Keratinocyte (primary cell): Measurements from ENCODE around the gene ZEB2. TPM values are rescaled to one million over a fixed set of nuclear protein-coding genes. Genes with fewer than 3 reads are reported as not detected.

ENCODE experiments used
- DNase-seq: peaks from one replicate; pipeline ENCODE4 v3.0.0-alpha.2; 2011; ENCODE audit warnings: low read depth, missing footprints, low spot score
- FAIRE-seq: peaks from 2 replicates; lab custom pipeline; 2011; peaks lifted over from hg19 to GRCh38; lab: Jason Lieb, UNC
- H2AFZ ChIP-seq: 2 replicates; pipeline ENCODE4 v1.6.0; 2012; ENCODE audit warnings: low read length, control low read depth, inconsistent platforms; ENCODE audit not compliant: control insufficient read depth
- H3K27ac ChIP-seq: 2 replicates; pipeline ENCODE4 v1.5.1; 2011; ENCODE audit warnings: low read length; ENCODE audit not compliant: control insufficient read depth, insufficient read depth
- H3K27me3 ChIP-seq: 3 replicates; pipeline ENCODE4 v1.6.0; 2011; ENCODE audit warnings: low read length; ENCODE audit not compliant: control insufficient read depth, insufficient read depth; ENCODE audit errors: extremely low read depth
- H3K36me3 ChIP-seq, 2 experiments: 2 replicates in 1 of 2; 3 replicates in 1 of 2; pipeline ENCODE4 v1.5.1; 2011; ENCODE audit warnings: low read length in 2 of 2, mild to moderate bottlenecking in 1 of 2; ENCODE audit not compliant: control insufficient read depth in 2 of 2, insufficient read depth in 2 of 2; ENCODE audit errors: extremely low read depth in 1 of 2
- H3K4me1 ChIP-seq: 3 replicates; pipeline ENCODE4 v1.5.1; 2011; ENCODE audit warnings: low read length; ENCODE audit not compliant: control insufficient read depth, insufficient read depth; ENCODE audit errors: extremely low read depth
- H3K4me2 ChIP-seq: 3 replicates; pipeline ENCODE4 v1.6.0; 2011; ENCODE audit warnings: low read depth, low read length; ENCODE audit not compliant: control insufficient read depth, insufficient read depth; ENCODE audit errors: extremely low read depth
- H3K4me3 ChIP-seq, 3 experiments: fragments of 200-600 bp in 1 of 3; sonication (generic) in 1 of 3; 2 replicates in 2 of 3; 3 replicates in 1 of 3; pipeline ENCODE4 v1.5.1; 2011 to 2016; ENCODE audit warnings: low read length in 3 of 3, mild to moderate bottlenecking in 3 of 3, control low read depth in 2 of 3, inconsistent platforms in 1 of 3, low read depth in 1 of 3, mixed read lengths in 1 of 3, mixed run types in 1 of 3, moderate library complexity in 1 of 3; ENCODE audit not compliant: control insufficient read depth in 2 of 3, insufficient read depth in 2 of 3; ENCODE audit errors: extremely low read depth in 1 of 3
- H3K79me2 ChIP-seq: 2 replicates; pipeline ENCODE4 v1.6.0; 2012; ENCODE audit warnings: low read length; ENCODE audit not compliant: control insufficient read depth, insufficient read depth
- H3K9ac ChIP-seq: 3 replicates; pipeline ENCODE4 v1.6.0; 2011; ENCODE audit warnings: low read length; ENCODE audit not compliant: control insufficient read depth, insufficient read depth; ENCODE audit errors: extremely low read depth
- H3K9me1 ChIP-seq: 3 replicates; pipeline ENCODE4 v1.6.0; 2011; ENCODE audit warnings: low read length; ENCODE audit not compliant: control insufficient read depth, insufficient read depth; ENCODE audit errors: extremely low read depth
- H3K9me3 ChIP-seq: 2 replicates; pipeline ENCODE4 v1.5.1; 2012; ENCODE audit warnings: low read depth, low read length; ENCODE audit not compliant: control insufficient read depth
- H4K20me1 ChIP-seq: 3 replicates; pipeline ENCODE4 v1.6.0; 2011; ENCODE audit warnings: low read length; ENCODE audit not compliant: control insufficient read depth, insufficient read depth; ENCODE audit errors: extremely low read depth
- EZH2 ChIP-seq: IDR thresholded peaks from one replicate; pipeline ENCODE4 v1.6.1; 2012; ENCODE audit warnings: inconsistent platforms, mild to moderate bottlenecking, low read length, moderate library complexity
- dilution Hi-C: fragments of 300-500 bp; cut with MboI; formaldehyde crosslinking; loops from one replicate; pipeline ENCODE4 v1.7.0; 2020; ENCODE audit warnings: low sequenced_read_pairs; ENCODE audit not compliant: extremely low pct_ligation_motif_present
- polyA plus RNA-seq, 5 experiments: library from polyadenylated mRNA; depleted of rRNA in 3 of 5; stranded (reverse) in 3 of 5; stranded (forward) in 1 of 5; unstranded in 1 of 5; fragments of >200 nt; gene quantifications; 1 replicate in 1 of 5; 2 replicates in 3 of 5; 3 replicates in 1 of 5; pipeline versions ENCODE4 v1.2.1 to v1.2.3, GENCODE V29; 2011 to 2012; ENCODE audit warnings: missing spikeins in 2 of 5, low read depth in 1 of 5, low replicate concordance in 1 of 5
- TF ChIP-seq, protein P1 (sequence below), 3 experiments: IDR thresholded peaks in 1 of 3; conservative IDR thresholded peaks in 1 of 3; optimal IDR thresholded peaks in 1 of 3; 2 replicates in 2 of 3; 3 replicates in 1 of 3; pipeline versions ENCODE3 to v1.5.1; 2011; ENCODE audit warnings: low read length in 3 of 3, mild to moderate bottlenecking in 3 of 3, moderate library complexity in 2 of 3, control low read depth in 1 of 3, inconsistent platforms in 1 of 3; ENCODE audit not compliant: insufficient read depth in 2 of 3; ENCODE audit errors: extremely low read depth in 1 of 3

ZEB2 gene
- polyA plus RNA-seq, 1 donor (not counting 4 experiments of a cell fraction or from before 2014, with no cell fraction given) = 0.12 TPM

DNA sequence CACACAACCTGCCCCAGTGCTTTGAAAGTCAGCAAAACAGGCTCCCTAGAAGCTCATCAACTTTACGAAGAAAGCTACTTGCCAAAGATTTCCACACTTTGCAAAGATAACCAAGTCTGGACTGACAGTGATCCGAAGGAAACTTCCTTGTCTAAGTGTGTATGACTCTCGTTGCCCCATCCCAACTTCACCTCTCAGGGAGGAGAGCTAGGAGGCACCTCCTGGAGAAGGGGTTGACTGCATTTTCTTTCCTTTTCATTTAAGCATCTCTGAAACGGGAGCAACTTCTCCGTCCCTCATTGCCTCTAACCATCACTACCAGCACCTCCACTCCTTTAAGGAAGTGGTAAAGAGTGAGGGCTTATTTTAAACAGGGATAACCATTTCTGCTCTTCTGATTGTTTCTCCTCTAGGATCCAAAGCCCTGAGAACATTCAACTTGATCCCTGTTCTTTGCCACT, 7.0 kb downstream of the ZEB2 start:
- no peak for FAIRE-seq
- Histone ChIP-seq H3K79me2 (no peaks in the 10 kb centered on the region), H3K4me3 (no peak overlapping the region), H4K20me1 (no peaks in the 10 kb centered on the region), H3K27me3 (peaks cover 96% of the 10 kb centered on the region), H3K9ac (no peak overlapping the region), H3K27ac (no peak overlapping the region), H3K4me1 (peaks cover 2% of the 10 kb centered on the region), H3K4me2 (no peak overlapping the region), H3K36me3 (no peaks in the 10 kb centered on the region), H3K9me3 (no peaks in the 10 kb centered on the region), H2AFZ (no peak overlapping the region), H3K9me1 (no peaks in the 10 kb centered on the region)
- no peak for DNase-seq
- dilution Hi-C loops = no loop called here
- TF ChIP-seq, protein P1, sequence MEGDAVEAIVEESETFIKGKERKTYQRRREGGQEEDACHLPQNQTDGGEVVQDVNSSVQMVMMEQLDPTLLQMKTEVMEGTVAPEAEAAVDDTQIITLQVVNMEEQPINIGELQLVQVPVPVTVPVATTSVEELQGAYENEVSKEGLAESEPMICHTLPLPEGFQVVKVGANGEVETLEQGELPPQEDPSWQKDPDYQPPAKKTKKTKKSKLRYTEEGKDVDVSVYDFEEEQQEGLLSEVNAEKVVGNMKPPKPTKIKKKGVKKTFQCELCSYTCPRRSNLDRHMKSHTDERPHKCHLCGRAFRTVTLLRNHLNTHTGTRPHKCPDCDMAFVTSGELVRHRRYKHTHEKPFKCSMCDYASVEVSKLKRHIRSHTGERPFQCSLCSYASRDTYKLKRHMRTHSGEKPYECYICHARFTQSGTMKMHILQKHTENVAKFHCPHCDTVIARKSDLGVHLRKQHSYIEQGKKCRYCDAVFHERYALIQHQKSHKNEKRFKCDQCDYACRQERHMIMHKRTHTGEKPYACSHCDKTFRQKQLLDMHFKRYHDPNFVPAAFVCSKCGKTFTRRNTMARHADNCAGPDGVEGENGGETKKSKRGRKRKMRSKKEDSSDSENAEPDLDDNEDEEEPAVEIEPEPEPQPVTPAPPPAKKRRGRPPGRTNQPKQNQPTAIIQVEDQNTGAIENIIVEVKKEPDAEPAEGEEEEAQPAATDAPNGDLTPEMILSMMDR (optimal IDR thresholded peaks at IDR 0.05 in 1 of 3, IDR thresholded peaks at IDR 0.05 in 1 of 3, conservative IDR thresholded peaks at IDR 0.05 in 1 of 3; ENCODE audit: extremely low read depth in 1 of 3, insufficient read depth in 2 of 3, low read length in 3 of 3) = no peak
- TF ChIP-seq EZH2 = peak; percentile 40

DNA sequence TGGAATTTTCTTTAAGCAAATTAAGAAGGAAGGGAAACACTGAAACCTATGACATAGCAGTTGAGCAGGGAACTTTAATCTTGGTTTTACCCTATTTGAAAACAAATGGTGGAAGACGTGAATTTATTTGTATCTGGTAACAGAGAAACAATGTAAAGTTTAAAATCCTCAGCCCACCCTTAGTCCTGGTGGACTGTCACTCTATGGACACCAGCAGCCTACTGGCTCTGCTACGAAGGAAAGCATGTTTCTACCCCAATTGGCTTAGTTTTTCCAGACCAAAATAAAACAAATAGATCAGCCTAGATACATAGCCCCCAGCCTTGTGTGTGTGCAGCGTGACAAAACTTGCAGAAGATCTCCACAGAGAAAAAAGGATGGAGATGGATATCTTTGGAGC, 7.4 kb downstream of the ZEB2 start:
- no peak overlapping the region for H3K4me2 ChIP-seq
- no peak overlapping the region for H3K9ac ChIP-seq
- H3K9me3 ChIP-seq = no peaks in the 10 kb centered on the region
- no peaks in the 10 kb centered on the region for H3K79me2 ChIP-seq
- H2AFZ ChIP-seq = no peak overlapping the region
- FAIRE-seq = no peak
- H3K27me3 ChIP-seq = peaks cover 92% of the 10 kb centered on the region
- no peak overlapping the region for H3K4me3 ChIP-seq
- H3K9me1 ChIP-seq = no peaks in the 10 kb centered on the region
- H3K27ac ChIP-seq = no peak overlapping the region
- dilution Hi-C loops = no loop called here
- peaks cover 2% of the 10 kb centered on the region for H3K4me1 ChIP-seq
- H3K36me3 ChIP-seq = no peaks in the 10 kb centered on the region
- H4K20me1 ChIP-seq = no peaks in the 10 kb centered on the region
- TF ChIP-seq EZH2 = peak; percentile 13
- TF ChIP-seq, protein P1 (optimal IDR thresholded peaks at IDR 0.05 in 1 of 3, IDR thresholded peaks at IDR 0.05 in 1 of 3, conservative IDR thresholded peaks at IDR 0.05 in 1 of 3; ENCODE audit: extremely low read depth in 1 of 3, insufficient read depth in 2 of 3, low read length in 3 of 3) = no peak
- DNase-seq = no peak
